Ishikawa (cell line): ENCODE data around the gene TPK1.
A peak's percentile ranks its signal among the peaks of the same experiment; 100 is the strongest.

Experiments
- CREB1 ChIP-seq: IDR thresholded peaks from 2 replicates; pipeline ENCODE4 v1.6.1; 2012; ENCODE audit warnings: low read depth
- EGR1 ChIP-seq: IDR thresholded peaks from 2 replicates; pipeline ENCODE4 v1.6.1; 2012
- EP300 ChIP-seq: IDR thresholded peaks from 2 replicates; pipeline ENCODE4 v1.6.1; 2012; ENCODE audit warnings: borderline replicate concordance
- RAD21 ChIP-seq: IDR thresholded peaks from 2 replicates; pipeline ENCODE4 v1.6.1; 2012; ENCODE audit warnings: low read depth
- YY1 ChIP-seq: IDR thresholded peaks from 2 replicates; pipeline ENCODE4 v1.6.1; 2012; ENCODE audit warnings: low read depth

DNA sequence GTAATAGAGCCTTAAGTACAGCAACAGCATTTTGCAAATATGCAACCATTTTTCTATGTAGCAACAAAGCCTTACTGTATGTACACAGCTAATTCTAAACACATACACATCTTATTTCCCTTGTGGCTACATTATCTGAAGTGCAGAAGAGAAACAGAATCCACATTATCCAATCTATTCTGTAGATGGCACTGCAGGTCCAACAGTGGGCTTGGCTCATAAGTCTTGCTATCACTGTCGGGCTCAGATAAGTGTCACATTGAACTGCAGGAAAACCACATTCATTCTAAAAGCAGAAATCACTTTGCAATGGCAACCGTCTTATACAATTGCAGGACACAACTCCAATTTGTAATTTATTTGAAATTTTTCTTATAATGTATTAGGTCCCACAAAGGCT is 322.5 kb downstream of the TPK1 start:
- TF ChIP-seq EGR1 (no peak), CREB1 (no peak), YY1 (no peak), RAD21 (peak; percentile 45), EP300 (no peak)
